ENCODE measurements around the gene TBC1D22A. TPM values are rescaled to one million over a fixed set of nuclear protein-coding genes. Genes with fewer than 3 reads are reported as not detected.

The TBC1D22A gene
- total RNA-seq, 1 donor from 2014 or later = 24.2 TPM

GRCh38 chr22:47156352-47157092 is 394.1 kb downstream of the TBC1D22A start:
- Mint-ChIP-seq H3K9me3 (ENCODE audit: unreplicated experiment) (no peaks in the 10 kb centered on the region), H3K27ac (ENCODE audit: unreplicated experiment) (no peak overlapping the region), H3K36me3 (ENCODE audit: low read depth, unreplicated experiment) (peaks cover 7% of the 10 kb centered on the region), H3K27me3 (ENCODE audit: low read depth, unreplicated experiment) (no peaks in the 10 kb centered on the region), H3K4me3 (ENCODE audit: unreplicated experiment) (no peak overlapping the region), H3K4me1 (ENCODE audit: low read depth, unreplicated experiment) (peaks cover 6% of the 10 kb centered on the region)
- no peak overlapping the region for H3K4me3 ChIP-seq (ENCODE audit: insufficient read depth, low read depth, low read length)
- no peak overlapping the region for H3K4me2 ChIP-seq (ENCODE audit: low read length)
- peaks cover 20% of the 10 kb centered on the region for H3K4me1 ChIP-seq (ENCODE audit: insufficient read depth, low read length)
- no peaks in the 10 kb centered on the region for H4K20me1 ChIP-seq (ENCODE audit: insufficient read depth, low read length)
- no peaks in the 10 kb centered on the region for H3K36me3 ChIP-seq (ENCODE audit: insufficient read depth, low read length)
- no peak overlapping the region for H3K9ac ChIP-seq (ENCODE audit: low read length)
- H2AFZ ChIP-seq (ENCODE audit: low read depth, low read length) = no peak overlapping the region
- FAIRE-seq (no peak), DNase-seq (ENCODE audit: low read depth) (no peak)
- H3K27me3 ChIP-seq (ENCODE audit: insufficient read depth, low read length) = no peaks in the 10 kb centered on the region
- no peak overlapping the region for H3K27ac ChIP-seq (ENCODE audit: low read depth, low read length)
- TF ChIP-seq, protein P1, sequence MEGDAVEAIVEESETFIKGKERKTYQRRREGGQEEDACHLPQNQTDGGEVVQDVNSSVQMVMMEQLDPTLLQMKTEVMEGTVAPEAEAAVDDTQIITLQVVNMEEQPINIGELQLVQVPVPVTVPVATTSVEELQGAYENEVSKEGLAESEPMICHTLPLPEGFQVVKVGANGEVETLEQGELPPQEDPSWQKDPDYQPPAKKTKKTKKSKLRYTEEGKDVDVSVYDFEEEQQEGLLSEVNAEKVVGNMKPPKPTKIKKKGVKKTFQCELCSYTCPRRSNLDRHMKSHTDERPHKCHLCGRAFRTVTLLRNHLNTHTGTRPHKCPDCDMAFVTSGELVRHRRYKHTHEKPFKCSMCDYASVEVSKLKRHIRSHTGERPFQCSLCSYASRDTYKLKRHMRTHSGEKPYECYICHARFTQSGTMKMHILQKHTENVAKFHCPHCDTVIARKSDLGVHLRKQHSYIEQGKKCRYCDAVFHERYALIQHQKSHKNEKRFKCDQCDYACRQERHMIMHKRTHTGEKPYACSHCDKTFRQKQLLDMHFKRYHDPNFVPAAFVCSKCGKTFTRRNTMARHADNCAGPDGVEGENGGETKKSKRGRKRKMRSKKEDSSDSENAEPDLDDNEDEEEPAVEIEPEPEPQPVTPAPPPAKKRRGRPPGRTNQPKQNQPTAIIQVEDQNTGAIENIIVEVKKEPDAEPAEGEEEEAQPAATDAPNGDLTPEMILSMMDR (IDR thresholded peaks at IDR 0.05; ENCODE audit: insufficient read depth, low read depth, low read length) = no peak
- TF ChIP-seq EZH2 (IDR thresholded peaks at IDR 0.05; ENCODE audit: insufficient read depth, low read length) = no peak
- H3K9me3 ChIP-seq (ENCODE audit: insufficient read depth, low read depth, low read length) = no peaks in the 10 kb centered on the region
- no peaks in the 10 kb centered on the region for H3K79me2 ChIP-seq (ENCODE audit: insufficient read depth, low read length)

DNA sequence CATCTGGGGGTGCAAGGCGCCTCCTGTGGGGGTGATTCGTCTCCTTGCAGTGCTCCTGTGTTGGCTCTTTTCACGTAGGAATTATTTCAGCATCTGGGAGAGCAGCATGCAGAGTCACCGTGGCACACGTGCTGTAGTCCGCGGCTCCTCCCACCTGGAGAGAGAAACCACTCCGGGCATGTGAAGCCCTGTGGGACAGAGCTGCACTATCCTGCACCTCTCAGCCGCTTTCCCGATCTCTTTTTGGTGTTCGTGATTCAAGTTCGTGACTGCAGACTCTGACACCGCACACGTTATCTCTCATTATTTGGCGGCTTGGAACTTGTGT is 394.6 kb downstream of the TBC1D22A start:
- Histone ChIP-seq H3K27ac (ENCODE audit: low read depth, low read length) (no peak overlapping the region), H3K27me3 (ENCODE audit: insufficient read depth, low read length) (no peaks in the 10 kb centered on the region), H4K20me1 (ENCODE audit: insufficient read depth, low read length) (no peaks in the 10 kb centered on the region), H3K36me3 (ENCODE audit: insufficient read depth, low read length) (no peaks in the 10 kb centered on the region), H3K9me3 (ENCODE audit: insufficient read depth, low read depth, low read length) (no peaks in the 10 kb centered on the region), H2AFZ (ENCODE audit: low read depth, low read length) (no peak overlapping the region), H3K4me1 (ENCODE audit: insufficient read depth, low read length) (peaks cover 15% of the 10 kb centered on the region), H3K9ac (ENCODE audit: low read length) (no peak overlapping the region), H3K4me3 (ENCODE audit: insufficient read depth, low read depth, low read length) (no peak overlapping the region), H3K4me2 (ENCODE audit: low read length) (no peak overlapping the region), H3K79me2 (ENCODE audit: insufficient read depth, low read length) (no peaks in the 10 kb centered on the region)
- TF ChIP-seq, protein P1 (IDR thresholded peaks at IDR 0.05; ENCODE audit: insufficient read depth, low read depth, low read length) = no peak
- TF ChIP-seq EZH2 (IDR thresholded peaks at IDR 0.05; ENCODE audit: insufficient read depth, low read length) = no peak
- Mint-ChIP-seq H3K4me3 (ENCODE audit: unreplicated experiment) (no peak overlapping the region), H3K27me3 (ENCODE audit: low read depth, unreplicated experiment) (no peaks in the 10 kb centered on the region), H3K36me3 (ENCODE audit: low read depth, unreplicated experiment) (peaks cover 7% of the 10 kb centered on the region), H3K27ac (ENCODE audit: unreplicated experiment) (no peak overlapping the region), H3K4me1 (ENCODE audit: low read depth, unreplicated experiment) (peaks cover under 1% of the 10 kb centered on the region), H3K9me3 (ENCODE audit: unreplicated experiment) (no peaks in the 10 kb centered on the region)
- no peak for DNase-seq (ENCODE audit: low read depth)
- FAIRE-seq = no peak

Measured in astrocyte (in vitro differentiated cells and primary cell).